Liver (tissue), 3 donors: ENCODE data around the gene KATNAL2.

ENCODE experiments used
- EGR1 ChIP-seq, 2 donors: IDR thresholded peaks; 2 replicates each; pipeline ENCODE4 v1.6.1; 2016 to 2018; ENCODE audit warnings: antibody characterized with exemption in 2 of 2, low read depth in 2 of 2
- GABPA ChIP-seq, 2 donors: IDR thresholded peaks in 1 of 2; conservative IDR thresholded peaks in 1 of 2; 2 replicates each; pipeline ENCODE4 v1.6.1; 2016; ENCODE audit warnings: antibody characterized with exemption in 2 of 2, mild to moderate bottlenecking in 1 of 2, moderate library complexity in 1 of 2
- JUND ChIP-seq, 2 donors: IDR thresholded peaks; 2 replicates each; pipeline ENCODE4 v1.6.1; 2016; ENCODE audit warnings: antibody characterized with exemption in 2 of 2
- SP1 ChIP-seq: IDR thresholded peaks from 2 replicates; pipeline ENCODE4 v1.6.1; 2018; ENCODE audit warnings: antibody characterized with exemption, mild to moderate bottlenecking
- YY1 ChIP-seq: IDR thresholded peaks from 2 replicates; pipeline ENCODE4 v1.6.1; 2016; ENCODE audit warnings: antibody characterized with exemption, mild to moderate bottlenecking
- TF ChIP-seq, protein P1 (sequence below): IDR thresholded peaks from 2 replicates; pipeline ENCODE4 v1.6.1; 2016; ENCODE audit warnings: antibody characterized with exemption
- TF ChIP-seq, protein P2 (sequence below): fragments of 150-350 bp; IDR thresholded peaks from 2 replicates; pipeline ENCODE4 v1.5.1; 2017; ENCODE audit warnings: improper control_type of control experiment, low read depth, low read length; ENCODE audit not compliant: missing input control
- TF ChIP-seq, protein P3 (sequence below): IDR thresholded peaks from 2 replicates; pipeline ENCODE4 v1.6.1; 2016; ENCODE audit warnings: antibody characterized with exemption
- TF ChIP-seq, protein P4 (sequence below): IDR thresholded peaks from 2 replicates; pipeline ENCODE4 v1.6.1; 2016; ENCODE audit warnings: antibody characterized with exemption, mild to moderate bottlenecking
- donor health status: healthy.
- donor health status: healthy.

DNA sequence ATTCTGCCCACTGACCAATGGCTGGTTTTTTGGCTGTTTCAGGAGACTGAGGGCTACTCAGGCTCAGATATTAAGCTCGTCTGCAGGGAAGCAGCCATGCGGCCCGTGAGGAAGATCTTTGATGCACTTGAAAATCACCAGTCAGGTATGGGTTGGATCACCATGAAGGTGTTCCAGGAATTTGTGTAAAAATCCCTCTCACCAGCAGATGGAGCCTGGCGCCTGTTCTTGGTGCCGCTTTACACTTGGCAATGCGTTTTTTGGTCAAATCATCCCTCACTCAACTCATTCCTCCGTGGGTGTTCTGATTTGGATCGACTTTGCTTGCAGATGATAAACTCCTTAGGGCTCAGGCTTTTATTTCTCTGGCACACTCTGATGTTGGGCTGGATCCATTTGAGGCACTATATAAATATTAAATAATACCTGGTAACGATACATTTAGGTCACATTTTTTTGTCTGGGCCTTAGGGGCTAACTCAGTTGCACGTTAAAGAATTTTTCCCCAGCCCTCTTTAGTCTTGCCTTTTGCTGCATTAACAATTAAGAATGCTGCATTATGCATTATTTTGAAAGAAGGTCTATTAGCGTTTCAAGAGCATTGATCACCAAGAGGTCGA lies 182.9 kb downstream of the KATNAL2 start:
- TF ChIP-seq, protein P1, sequence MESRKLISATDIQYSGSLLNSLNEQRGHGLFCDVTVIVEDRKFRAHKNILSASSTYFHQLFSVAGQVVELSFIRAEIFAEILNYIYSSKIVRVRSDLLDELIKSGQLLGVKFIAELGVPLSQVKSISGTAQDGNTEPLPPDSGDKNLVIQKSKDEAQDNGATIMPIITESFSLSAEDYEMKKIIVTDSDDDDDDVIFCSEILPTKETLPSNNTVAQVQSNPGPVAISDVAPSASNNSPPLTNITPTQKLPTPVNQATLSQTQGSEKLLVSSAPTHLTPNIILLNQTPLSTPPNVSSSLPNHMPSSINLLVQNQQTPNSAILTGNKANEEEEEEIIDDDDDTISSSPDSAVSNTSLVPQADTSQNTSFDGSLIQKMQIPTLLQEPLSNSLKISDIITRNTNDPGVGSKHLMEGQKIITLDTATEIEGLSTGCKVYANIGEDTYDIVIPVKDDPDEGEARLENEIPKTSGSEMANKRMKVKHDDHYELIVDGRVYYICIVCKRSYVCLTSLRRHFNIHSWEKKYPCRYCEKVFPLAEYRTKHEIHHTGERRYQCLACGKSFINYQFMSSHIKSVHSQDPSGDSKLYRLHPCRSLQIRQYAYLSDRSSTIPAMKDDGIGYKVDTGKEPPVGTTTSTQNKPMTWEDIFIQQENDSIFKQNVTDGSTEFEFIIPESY: no peak
- TF ChIP-seq EGR1 (IDR thresholded peaks at IDR 0.05; ENCODE audit: low read depth in 2 of 2): no peak
- TF ChIP-seq, protein P2, sequence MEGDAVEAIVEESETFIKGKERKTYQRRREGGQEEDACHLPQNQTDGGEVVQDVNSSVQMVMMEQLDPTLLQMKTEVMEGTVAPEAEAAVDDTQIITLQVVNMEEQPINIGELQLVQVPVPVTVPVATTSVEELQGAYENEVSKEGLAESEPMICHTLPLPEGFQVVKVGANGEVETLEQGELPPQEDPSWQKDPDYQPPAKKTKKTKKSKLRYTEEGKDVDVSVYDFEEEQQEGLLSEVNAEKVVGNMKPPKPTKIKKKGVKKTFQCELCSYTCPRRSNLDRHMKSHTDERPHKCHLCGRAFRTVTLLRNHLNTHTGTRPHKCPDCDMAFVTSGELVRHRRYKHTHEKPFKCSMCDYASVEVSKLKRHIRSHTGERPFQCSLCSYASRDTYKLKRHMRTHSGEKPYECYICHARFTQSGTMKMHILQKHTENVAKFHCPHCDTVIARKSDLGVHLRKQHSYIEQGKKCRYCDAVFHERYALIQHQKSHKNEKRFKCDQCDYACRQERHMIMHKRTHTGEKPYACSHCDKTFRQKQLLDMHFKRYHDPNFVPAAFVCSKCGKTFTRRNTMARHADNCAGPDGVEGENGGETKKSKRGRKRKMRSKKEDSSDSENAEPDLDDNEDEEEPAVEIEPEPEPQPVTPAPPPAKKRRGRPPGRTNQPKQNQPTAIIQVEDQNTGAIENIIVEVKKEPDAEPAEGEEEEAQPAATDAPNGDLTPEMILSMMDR: peak; percentile 65
- no peak for TF ChIP-seq SP1
- TF ChIP-seq, protein P3, sequence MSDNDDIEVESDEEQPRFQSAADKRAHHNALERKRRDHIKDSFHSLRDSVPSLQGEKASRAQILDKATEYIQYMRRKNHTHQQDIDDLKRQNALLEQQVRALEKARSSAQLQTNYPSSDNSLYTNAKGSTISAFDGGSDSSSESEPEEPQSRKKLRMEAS: no peak
- TF ChIP-seq JUND (IDR thresholded peaks at IDR 0.05): no peak
- no peak for TF ChIP-seq GABPA (IDR thresholded peaks at IDR 0.05 in 1 of 2, conservative IDR thresholded peaks at IDR 0.05 in 1 of 2)
- TF ChIP-seq, protein P4, sequence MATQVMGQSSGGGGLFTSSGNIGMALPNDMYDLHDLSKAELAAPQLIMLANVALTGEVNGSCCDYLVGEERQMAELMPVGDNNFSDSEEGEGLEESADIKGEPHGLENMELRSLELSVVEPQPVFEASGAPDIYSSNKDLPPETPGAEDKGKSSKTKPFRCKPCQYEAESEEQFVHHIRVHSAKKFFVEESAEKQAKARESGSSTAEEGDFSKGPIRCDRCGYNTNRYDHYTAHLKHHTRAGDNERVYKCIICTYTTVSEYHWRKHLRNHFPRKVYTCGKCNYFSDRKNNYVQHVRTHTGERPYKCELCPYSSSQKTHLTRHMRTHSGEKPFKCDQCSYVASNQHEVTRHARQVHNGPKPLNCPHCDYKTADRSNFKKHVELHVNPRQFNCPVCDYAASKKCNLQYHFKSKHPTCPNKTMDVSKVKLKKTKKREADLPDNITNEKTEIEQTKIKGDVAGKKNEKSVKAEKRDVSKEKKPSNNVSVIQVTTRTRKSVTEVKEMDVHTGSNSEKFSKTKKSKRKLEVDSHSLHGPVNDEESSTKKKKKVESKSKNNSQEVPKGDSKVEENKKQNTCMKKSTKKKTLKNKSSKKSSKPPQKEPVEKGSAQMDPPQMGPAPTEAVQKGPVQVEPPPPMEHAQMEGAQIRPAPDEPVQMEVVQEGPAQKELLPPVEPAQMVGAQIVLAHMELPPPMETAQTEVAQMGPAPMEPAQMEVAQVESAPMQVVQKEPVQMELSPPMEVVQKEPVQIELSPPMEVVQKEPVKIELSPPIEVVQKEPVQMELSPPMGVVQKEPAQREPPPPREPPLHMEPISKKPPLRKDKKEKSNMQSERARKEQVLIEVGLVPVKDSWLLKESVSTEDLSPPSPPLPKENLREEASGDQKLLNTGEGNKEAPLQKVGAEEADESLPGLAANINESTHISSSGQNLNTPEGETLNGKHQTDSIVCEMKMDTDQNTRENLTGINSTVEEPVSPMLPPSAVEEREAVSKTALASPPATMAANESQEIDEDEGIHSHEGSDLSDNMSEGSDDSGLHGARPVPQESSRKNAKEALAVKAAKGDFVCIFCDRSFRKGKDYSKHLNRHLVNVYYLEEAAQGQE: no peak
- no peak for TF ChIP-seq YY1
